K562 (cell line): ENCODE measurements around the gene NEU3. TPM values are rescaled to one million over a fixed set of nuclear protein-coding genes. Genes with fewer than 3 reads are reported as not detected.

Source experiments
- BRCA1 ChIP-seq, 2 experiments: fragments of 450-650 bp in 1 of 2; sonication (generic) in 1 of 2; formaldehyde crosslinking in 1 of 2; IDR thresholded peaks; 2 replicates each; pipeline versions ENCODE4 v1.5.0 to v1.6.1; 2017 to 2020; ENCODE audit warnings: mild to moderate bottlenecking in 1 of 2, missing genetic modification reagents in 1 of 2
- CHD2 ChIP-seq: IDR thresholded peaks from 2 replicates; pipeline ENCODE4 v1.6.1; 2011; ENCODE audit warnings: low read depth, low read length
- ELF1 ChIP-seq: fragments of 200-800 bp; sonication (Bioruptor generic); IDR thresholded peaks from 2 replicates; pipeline ENCODE4 v1.6.1; 2016; ENCODE audit warnings: missing genetic modification characterization, missing compliant biosample characterization
- ESRRA ChIP-seq: fragments of 450-650 bp; IDR thresholded peaks from 2 replicates; pipeline ENCODE4 v1.6.1; 2014; ENCODE audit warnings: low read depth, mild to moderate bottlenecking, moderate library complexity, borderline replicate concordance
- GTF2F1 ChIP-seq: IDR thresholded peaks from 2 replicates; pipeline ENCODE4 v1.6.1; 2011; ENCODE audit warnings: low read depth, low read length, improper control_type of control experiment
- MAFG ChIP-seq: fragments of 450-650 bp; conservative IDR thresholded peaks from 2 replicates; pipeline ENCODE4 v1.6.1; 2016; ENCODE audit warnings: missing genetic modification characterization, missing compliant biosample characterization
- MTA1 ChIP-seq: fragments of 450-650 bp; IDR thresholded peaks from 2 replicates; pipeline ENCODE4 v1.6.1; 2017; ENCODE audit warnings: borderline replicate concordance
- NFXL1 ChIP-seq: fragments of 450-650 bp; formaldehyde crosslinking; IDR thresholded peaks from 2 replicates; pipeline ENCODE4 v1.4.0; 2021; ENCODE audit warnings: mild to moderate bottlenecking
- NR1H2 ChIP-seq: sonication (generic); formaldehyde crosslinking; IDR thresholded peaks from 2 replicates; pipeline ENCODE4 v1.4.0; 2020; ENCODE audit warnings: mild to moderate bottlenecking, missing genetic modification reagents
- PPARD ChIP-seq: fragments of 250-450 bp; sonication (Bioruptor Pico); IDR thresholded peaks from 2 replicates; pipeline ENCODE4 v1.8.0; 2022; ENCODE audit warnings: inconsistent platforms, mild to moderate bottlenecking, moderate library complexity
- TAF1 ChIP-seq: IDR thresholded peaks from 2 replicates; pipeline ENCODE4 v1.6.1; 2011; ENCODE audit warnings: mild to moderate bottlenecking, low read length, moderate library complexity; ENCODE audit not compliant: insufficient read depth, control insufficient read depth, severe bottlenecking; ENCODE audit errors: extremely low read depth
- TAF9B ChIP-seq: fragments of 450-650 bp; IDR thresholded peaks from 2 replicates; pipeline ENCODE4 v1.6.1; 2018; ENCODE audit warnings: mild to moderate bottlenecking; ENCODE audit not compliant: partially characterized antibody
- TEAD2 ChIP-seq: fragments of 450-650 bp; IDR thresholded peaks from 2 replicates; pipeline ENCODE4 v1.6.1; 2016; ENCODE audit warnings: missing genetic modification characterization, control low read depth, missing compliant biosample characterization
- ZNF445 ChIP-seq: fragments of 250-450 bp; sonication (Bioruptor Pico); IDR thresholded peaks from 2 replicates; pipeline ENCODE4 v1.4.0; 2020; ENCODE audit warnings: low read depth, mild to moderate bottlenecking, moderate library complexity
- ZNF76 ChIP-seq: fragments of 250-450 bp; sonication (Bioruptor Pico); IDR thresholded peaks from 2 replicates; pipeline ENCODE4 v1.4.0; 2020; ENCODE audit warnings: mild to moderate bottlenecking, moderate library complexity, borderline replicate concordance
- ZNF77 ChIP-seq: fragments of 250-450 bp; sonication (Bioruptor Pico); IDR thresholded peaks from 2 replicates; pipeline ENCODE4 v1.5.0; 2020
- ZZZ3 ChIP-seq: fragments of 450-650 bp; IDR thresholded peaks from 2 replicates; pipeline ENCODE4 v1.6.1; 2016; ENCODE audit warnings: antibody characterized with exemption, mild to moderate bottlenecking, moderate library complexity
- polyA plus RNA-seq, 8 experiments: library from polyadenylated mRNA; depleted of rRNA in 4 of 8; stranded (reverse) in 5 of 8; unstranded in 3 of 8; fragments of >200 nt; fragmentation: Nextera tagmentation in 2 of 8; fragmentation: Illumina TruSeq in 1 of 8; extraction: Ambion mirVana in 2 of 8; extraction: Trizol in 1 of 8; gene quantifications; 2 replicates each; pipeline versions ENCODE4 v1.2.1 to v1.2.3, GENCODE V29; 2011 to 2014; ENCODE audit warnings: inconsistent platforms in 1 of 8, missing spikeins in 1 of 8
- total RNA-seq, 7 experiments: library from RNA; depleted of rRNA in 6 of 7; stranded (reverse); fragments of >200 nt in 6 of 7; fragmentation: Illumina TruSeq in 2 of 7; extraction: Trizol in 2 of 7; gene quantifications; 2 replicates each; pipeline versions ENCODE4 v1.2.1 to v1.2.3, GENCODE V29; 2011 to 2021; ENCODE audit warnings: low replicate concordance in 1 of 7
- TF ChIP-seq, protein P1 (sequence below): sonication (generic); formaldehyde crosslinking; IDR thresholded peaks from 2 replicates; pipeline ENCODE4 v1.8.0; 2022; ENCODE audit warnings: mild to moderate bottlenecking, missing genetic modification reagents, borderline replicate concordance
- TF ChIP-seq, protein P2 (sequence below): fragments of 250-450 bp; sonication (Bioruptor Pico); IDR thresholded peaks from 2 replicates; pipeline ENCODE4 v1.4.0; 2020
- TF ChIP-seq, protein P3 (sequence below): fragments of 450-650 bp; IDR thresholded peaks from 2 replicates; pipeline ENCODE4 v1.6.1; 2016; ENCODE audit warnings: missing biosample characterization, missing genetic modification characterization
- TF ChIP-seq, protein P4 (sequence below): fragments of 250-450 bp; sonication (Bioruptor Pico); IDR thresholded peaks from 2 replicates; pipeline ENCODE4 v1.8.0; 2021; ENCODE audit warnings: moderate library complexity, mild to moderate bottlenecking, inconsistent platforms
- TF ChIP-seq, protein P5 (sequence below): fragments of 450-650 bp; formaldehyde crosslinking; IDR thresholded peaks from 2 replicates; pipeline ENCODE4 v1.4.0; 2020; ENCODE audit warnings: mild to moderate bottlenecking, moderate library complexity
- TF ChIP-seq, protein P6 (sequence below): fragments of 250-450 bp; sonication (Bioruptor Pico); IDR thresholded peaks from 2 replicates; pipeline ENCODE4 v1.8.0; 2022; ENCODE audit warnings: moderate library complexity, mild to moderate bottlenecking, inconsistent platforms

The NEU3 gene
- total and polyA plus RNA-seq, 9 of the 15 experiments (the other 6 are each of a cell fraction or from before 2014, with no cell fraction given): 6.2 to 41.3 (median 31.1) TPM

DNA sequence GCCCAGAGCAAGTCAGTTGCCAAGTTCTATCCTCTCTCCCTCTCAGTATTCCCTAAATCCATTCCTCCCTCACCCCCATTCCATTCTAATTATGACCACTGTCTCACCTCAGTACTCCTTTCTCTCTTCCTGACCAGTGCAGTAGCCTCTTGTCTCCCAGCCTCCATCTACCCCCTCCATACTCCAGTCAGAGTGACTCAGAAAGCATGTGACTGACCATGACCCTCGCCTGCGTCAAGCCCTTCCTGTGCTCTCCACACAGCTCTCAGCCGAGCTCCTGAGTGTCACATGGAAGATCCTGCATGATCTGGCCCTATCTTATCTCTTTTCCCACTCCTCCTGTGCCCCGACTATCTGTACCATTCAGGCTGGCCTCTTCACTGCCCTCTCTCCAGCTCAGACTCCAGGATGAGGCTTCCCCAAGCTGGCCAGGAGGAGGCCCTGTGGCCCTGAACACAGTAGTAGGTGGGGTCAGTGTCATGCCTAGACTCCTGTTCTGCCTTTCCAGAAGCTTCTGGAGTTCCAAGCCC is 42.6 kb downstream of the NEU3 start (continued):
- TF ChIP-seq TAF1 (peak; percentile 29), BRCA1 (IDR thresholded peaks at IDR 0.05) (no peak), BRCA1 (CRISPR knock-in tag; IDR thresholded peaks at IDR 0.05) (no peak), ESRRA (no peak; the same call in 1 of the 2 replicates), MTA1 (peak; percentile 92), ZNF77 (CRISPR knock-in tag) (no peak), TEAD2 (tag) (no peak), NR1H2 (no peak), ELF1 (tag) (no peak), ZNF76 (no peak), ZZZ3 (no peak), NFXL1 (CRISPR knock-in tag) (no peak), GTF2F1 (no peak; the same call in 1 of the 2 replicates), PPARD (CRISPR knock-in tag) (no peak), CHD2 (no peak), TAF9B (peak; percentile 82), ZNF445 (CRISPR knock-in tag) (no peak), MAFG (tag) (peak; percentile 44; the same call in 1 of the 2 replicates)
- TF ChIP-seq, protein P1, sequence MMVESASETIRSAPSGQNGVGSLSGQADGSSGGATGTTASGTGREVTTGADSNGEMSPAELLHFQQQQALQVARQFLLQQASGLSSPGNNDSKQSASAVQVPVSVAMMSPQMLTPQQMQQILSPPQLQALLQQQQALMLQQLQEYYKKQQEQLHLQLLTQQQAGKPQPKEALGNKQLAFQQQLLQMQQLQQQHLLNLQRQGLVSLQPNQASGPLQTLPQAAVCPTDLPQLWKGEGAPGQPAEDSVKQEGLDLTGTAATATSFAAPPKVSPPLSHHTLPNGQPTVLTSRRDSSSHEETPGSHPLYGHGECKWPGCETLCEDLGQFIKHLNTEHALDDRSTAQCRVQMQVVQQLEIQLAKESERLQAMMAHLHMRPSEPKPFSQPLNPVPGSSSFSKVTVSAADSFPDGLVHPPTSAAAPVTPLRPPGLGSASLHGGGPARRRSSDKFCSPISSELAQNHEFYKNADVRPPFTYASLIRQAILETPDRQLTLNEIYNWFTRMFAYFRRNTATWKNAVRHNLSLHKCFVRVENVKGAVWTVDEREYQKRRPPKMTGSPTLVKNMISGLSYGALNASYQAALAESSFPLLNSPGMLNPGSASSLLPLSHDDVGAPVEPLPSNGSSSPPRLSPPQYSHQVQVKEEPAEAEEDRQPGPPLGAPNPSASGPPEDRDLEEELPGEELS (CRISPR knock-in tag): peak; percentile 86
- TF ChIP-seq, protein P2, sequence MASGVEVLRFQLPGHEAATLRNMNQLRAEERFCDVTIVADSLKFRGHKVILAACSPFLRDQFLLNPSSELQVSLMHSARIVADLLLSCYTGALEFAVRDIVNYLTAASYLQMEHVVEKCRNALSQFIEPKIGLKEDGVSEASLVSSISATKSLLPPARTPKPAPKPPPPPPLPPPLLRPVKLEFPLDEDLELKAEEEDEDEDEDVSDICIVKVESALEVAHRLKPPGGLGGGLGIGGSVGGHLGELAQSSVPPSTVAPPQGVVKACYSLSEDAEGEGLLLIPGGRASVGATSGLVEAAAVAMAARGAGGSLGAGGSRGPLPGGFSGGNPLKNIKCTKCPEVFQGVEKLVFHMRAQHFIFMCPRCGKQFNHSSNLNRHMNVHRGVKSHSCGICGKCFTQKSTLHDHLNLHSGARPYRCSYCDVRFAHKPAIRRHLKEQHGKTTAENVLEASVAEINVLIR: peak; percentile 48; the same call in 1 of the 2 replicates
- TF ChIP-seq, protein P3, sequence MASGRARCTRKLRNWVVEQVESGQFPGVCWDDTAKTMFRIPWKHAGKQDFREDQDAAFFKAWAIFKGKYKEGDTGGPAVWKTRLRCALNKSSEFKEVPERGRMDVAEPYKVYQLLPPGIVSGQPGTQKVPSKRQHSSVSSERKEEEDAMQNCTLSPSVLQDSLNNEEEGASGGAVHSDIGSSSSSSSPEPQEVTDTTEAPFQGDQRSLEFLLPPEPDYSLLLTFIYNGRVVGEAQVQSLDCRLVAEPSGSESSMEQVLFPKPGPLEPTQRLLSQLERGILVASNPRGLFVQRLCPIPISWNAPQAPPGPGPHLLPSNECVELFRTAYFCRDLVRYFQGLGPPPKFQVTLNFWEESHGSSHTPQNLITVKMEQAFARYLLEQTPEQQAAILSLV (tag): no peak
- TF ChIP-seq, protein P4, sequence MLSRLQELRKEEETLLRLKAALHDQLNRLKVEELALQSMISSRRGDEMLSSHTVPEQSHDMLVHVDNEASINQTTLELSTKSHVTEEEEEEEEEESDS (CRISPR knock-in tag): no peak
- TF ChIP-seq, protein P5, sequence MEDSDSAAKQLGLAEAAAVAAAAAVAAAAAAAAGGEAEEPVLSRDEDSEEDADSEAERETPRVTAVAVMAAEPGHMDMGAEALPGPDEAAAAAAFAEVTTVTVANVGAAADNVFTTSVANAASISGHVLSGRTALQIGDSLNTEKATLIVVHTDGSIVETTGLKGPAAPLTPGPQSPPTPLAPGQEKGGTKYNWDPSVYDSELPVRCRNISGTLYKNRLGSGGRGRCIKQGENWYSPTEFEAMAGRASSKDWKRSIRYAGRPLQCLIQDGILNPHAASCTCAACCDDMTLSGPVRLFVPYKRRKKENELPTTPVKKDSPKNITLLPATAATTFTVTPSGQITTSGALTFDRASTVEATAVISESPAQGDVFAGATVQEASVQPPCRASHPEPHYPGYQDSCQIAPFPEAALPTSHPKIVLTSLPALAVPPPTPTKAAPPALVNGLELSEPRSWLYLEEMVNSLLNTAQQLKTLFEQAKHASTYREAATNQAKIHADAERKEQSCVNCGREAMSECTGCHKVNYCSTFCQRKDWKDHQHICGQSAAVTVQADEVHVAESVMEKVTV (CRISPR knock-in tag): peak; percentile 58; the same call in 1 of the 2 replicates
- TF ChIP-seq, protein P6, sequence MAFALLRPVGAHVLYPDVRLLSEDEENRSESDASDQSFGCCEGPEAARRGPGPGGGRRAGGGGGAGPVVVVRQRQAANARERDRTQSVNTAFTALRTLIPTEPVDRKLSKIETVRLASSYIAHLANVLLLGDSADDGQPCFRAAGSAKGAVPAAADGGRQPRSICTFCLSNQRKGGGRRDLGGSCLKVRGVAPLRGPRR (CRISPR knock-in tag): no peak
